CD4-positive, alpha-beta T cell treated with Interferon gamma for 1 hour (primary cell): ENCODE data around the gene ABCB11.
"Not testable (repeated sequence)": the region's sequence is repeated elsewhere in the genome, so short reads cannot be mapped to it uniquely, and the experiment has no call there.

Source experiments
- DNase-seq: peaks from one replicate; pipeline ENCODE4 v3.0.0-alpha.2; 2020

Gene ABCB11

DNA sequence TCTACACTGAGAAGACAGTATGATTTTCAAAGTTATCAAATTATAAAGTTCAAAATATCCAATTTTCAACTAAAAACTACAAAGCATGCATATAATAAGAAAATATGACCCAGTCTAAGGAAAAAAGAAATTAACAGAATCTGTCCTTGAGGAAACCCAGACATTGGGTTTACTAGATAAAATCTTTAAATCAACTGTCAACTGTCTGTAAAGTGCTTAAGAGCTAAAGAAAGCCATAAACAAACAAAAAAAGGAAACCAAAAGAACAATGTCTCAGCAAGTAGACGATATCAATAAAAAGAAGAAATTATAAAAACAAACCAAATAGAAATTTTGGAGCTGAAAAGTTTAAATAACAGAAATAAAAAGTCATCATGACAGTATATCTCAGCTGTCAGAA, 10.5 kb upstream of the ABCB11 start:
- DNase-seq = no peak

DNA sequence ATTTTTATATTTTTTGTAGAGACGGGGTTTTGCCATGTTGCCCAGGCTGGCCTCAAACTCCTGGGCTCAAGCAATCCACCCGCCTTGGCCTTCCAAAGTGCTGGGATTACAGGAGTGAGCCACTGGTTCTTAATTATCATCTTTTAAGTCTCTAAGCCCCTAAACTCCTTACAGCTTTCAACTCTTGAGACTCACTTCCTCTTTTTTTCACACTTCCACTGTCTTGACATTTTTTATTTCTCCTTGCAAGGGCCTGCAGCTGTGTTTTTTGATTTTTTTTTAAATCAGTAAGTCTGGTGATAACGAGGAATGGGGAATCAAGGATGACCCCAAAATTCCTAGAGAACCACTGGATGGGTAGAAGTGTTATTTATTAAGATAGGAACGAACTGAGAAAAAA, 8.6 kb upstream of the ABCB11 start:
- DNase-seq = no peak

- DNase-seq = peak; percentile 1
These were observed 7.2 kb upstream of the ABCB11 start for GRCh38 chr2:169038338-169038757.

- peak; percentile 17 for DNase-seq
These were observed 5.8 kb upstream of the ABCB11 start for GRCh38 chr2:169036736-169037440.

DNA sequence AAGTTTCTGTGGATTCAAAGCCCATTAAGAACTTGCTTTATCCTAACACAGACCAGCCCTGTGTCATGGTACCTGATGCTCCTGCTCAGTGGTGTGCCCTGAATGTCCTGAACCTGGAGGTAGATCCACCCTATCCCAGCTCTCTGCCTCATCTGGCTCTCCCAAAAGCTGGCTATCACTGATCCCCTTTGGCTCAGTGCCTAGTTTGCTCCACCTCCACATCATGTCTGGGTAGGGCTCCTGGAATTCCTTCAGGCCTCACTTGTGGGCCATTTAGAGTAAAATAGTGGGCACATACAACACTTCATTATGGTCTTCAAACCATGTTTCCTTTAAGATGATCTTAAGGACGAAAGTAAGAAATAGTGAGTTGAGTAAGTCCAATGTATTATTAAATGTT, 4.8 kb upstream of the ABCB11 start:
- no peak for DNase-seq

DNA sequence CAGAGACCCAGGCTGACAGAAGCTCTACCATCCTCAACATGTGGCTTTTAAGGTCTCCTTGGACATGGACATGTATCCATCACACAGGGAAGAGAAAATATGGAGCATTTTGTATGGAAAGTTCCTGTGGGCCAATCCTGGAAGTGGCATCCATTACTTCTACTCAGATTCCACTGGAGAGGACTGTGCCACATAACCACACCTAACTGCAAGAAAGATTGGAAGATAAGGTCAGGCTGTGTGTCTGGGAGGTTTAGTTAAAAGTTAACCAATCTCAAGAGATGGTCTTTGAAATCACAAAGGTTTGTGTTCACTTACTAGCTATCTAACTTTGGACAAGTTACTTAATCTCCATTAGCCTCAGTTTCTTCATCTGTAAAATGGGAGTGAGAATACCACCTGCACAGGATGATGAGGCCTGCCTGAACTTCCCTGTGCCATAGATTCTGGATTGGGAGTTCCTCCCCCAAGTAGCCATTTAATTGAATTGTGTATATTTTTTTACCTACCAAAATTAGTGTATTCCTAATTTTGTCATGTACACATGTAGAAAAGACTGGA, 3.9 kb upstream of the ABCB11 start:
- DNase-seq = no peak

DNA sequence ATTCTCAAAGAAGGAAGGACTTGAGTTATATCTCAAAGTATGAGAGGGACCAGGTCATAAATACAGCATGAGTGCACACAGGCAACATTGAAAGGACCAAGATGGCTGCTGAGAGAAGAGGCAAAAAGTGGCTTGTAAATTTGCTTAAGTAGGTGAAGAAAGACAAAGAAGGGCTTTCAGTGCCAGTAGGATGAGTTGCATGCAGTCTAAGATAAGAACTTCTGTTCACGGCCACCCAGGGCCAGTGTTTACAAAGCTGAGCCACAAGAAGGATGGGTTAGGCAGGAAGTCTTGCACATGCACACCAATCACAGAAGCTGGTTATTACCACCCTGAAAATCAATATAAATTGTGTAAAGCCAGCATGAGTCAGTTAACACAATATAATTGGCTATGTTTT, 3.1 kb upstream of the ABCB11 start:
- DNase-seq = no peak

DNA sequence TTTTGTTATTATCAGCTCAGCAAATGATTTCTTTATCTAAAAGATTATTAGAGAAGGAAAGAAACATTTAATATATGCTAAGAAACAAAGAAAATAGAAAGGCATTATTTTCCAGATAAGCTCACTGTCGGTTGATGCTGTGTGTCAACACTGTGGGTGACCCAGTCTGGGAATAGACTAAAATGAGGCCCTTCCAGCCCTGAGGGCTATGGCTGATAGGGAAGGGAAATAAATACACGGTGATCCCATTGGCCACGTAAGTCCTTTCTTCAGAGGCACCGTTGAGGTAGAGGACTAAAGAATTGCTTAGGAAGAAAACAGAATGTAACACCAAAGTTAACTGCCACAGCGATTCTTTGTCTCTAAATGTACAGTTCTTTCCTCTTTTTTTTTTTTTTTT, 1.8 kb downstream of the ABCB11 start:
- DNase-seq = no peak

- DNase-seq = no peak
These were observed 3.9 kb downstream of the ABCB11 start for GRCh38 chr2:169027234-169027633.

DNA sequence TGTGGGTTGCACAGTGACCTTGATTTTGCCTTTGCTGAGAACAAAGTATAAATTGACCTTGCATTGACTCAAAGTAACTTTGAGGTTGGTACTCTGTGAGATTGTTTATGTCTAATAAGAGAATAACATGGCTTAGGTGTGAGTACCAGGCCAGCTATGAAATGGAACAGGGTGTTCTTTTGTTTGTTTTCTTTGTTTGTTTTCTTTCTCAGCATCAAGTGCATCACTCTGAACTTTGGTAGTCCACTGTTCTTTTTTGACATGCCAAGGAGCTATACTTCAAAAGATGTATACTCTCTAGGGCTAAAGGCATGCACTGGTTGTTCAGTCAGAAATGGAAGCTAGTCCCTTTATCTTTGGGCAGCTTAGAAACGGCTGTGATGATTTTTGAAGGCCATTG, 5.1 kb downstream of the ABCB11 start:
- DNase-seq = no peak

GRCh38 chr2:169023161-169023560, 8.0 kb downstream of the ABCB11 start:
- no peak for DNase-seq

GRCh38 chr2:169018390-169018789, 12.7 kb downstream of the ABCB11 start:
- DNase-seq = no peak

- DNase-seq = no peak
These were observed 15.2 kb downstream of the ABCB11 start for GRCh38 chr2:169015943-169016342.

GRCh38 chr2:169014780-169015179, 16.3 kb downstream of the ABCB11 start:
- DNase-seq = no peak

DNA sequence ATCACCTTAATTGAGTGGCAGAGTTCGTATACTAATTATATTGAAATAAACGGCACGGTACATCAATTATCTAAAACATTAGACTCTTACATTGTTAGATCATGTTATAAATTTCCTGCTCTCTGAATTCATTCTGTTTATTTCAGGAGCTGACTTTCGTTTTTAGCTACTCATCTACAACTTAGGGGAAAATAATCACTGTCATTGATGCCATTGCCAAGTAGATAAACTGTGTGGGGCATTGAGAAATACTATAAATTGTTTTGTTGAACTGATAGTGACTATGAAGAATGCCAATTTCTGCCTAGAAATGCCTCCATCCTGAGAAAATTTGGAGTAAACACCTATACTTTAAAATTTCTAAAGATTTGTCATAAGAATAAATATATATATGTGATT, 17.5 kb downstream of the ABCB11 start:
- no peak for DNase-seq

DNA sequence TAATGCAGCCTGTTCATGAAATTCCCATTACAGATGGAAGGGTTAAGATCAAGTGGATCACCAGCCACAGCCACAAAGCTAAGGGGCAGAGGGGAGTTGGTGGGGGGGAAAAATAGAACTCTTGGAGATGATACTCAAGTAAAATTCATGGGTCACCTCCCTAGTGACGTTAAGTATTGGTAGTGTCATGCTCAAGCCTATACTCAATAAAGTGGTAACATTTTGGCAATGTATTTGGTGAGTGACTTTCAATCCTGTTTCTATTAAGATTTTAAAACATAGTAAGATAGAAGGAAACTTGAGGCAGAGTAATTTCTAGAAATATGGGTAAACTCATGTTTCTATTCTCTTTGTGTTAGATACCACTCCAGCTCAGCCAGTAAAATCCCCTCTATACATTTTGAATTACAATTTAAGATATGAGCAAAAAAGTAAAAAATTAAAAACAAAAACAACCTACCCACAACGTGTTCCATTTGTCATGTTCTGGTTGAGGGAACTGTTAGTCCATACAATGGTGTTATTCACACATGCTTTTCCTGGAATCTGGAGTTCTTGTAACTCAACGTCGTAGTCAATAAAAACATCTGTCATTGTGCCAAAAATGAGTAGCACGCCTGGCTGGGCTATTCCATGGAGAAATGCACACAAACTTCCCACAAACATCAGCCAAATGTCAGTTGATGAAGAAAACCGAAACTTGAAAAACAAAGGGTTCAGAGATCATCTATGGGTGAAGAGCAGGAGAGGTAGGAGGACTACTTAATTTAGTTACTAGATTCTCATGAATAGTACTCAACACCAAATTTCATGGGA, 18.1 kb downstream of the ABCB11 start:
- DNase-seq = no peak

DNA sequence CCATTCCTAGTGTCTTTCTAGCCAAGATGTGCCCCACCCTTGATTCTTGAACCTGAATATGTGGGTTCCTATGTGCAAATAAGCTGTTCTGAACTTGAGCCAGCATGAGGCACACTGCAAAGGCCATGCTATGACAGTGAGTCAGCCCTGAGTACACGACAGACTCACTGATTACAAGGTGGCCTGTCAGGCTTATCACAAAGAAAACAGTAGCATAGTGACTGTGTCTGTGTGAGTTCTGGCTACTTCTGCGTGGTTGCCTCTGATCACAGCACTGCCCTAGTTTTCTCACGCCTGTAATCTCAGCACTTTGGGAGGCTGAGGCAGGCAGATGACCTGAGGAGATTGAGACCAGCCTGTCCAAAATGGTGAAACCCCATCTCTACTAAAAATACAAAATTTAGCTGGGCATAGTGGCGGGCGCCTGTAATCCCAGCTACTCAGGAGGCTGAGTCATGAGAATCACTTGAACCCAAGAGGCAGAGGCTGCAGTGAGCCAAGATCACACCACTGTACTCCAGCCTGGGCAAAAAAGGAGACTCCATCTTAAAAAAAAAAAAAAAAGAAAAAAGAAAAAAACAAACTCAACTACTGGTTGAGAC, 18.8 kb downstream of the ABCB11 start:
- not testable (repeated sequence) for DNase-seq

GRCh38 chr2:169011698-169012097, 19.4 kb downstream of the ABCB11 start:
- no peak for DNase-seq

GRCh38 chr2:169010633-169011460, 20.3 kb downstream of the ABCB11 start:
- no peak for DNase-seq

DNA sequence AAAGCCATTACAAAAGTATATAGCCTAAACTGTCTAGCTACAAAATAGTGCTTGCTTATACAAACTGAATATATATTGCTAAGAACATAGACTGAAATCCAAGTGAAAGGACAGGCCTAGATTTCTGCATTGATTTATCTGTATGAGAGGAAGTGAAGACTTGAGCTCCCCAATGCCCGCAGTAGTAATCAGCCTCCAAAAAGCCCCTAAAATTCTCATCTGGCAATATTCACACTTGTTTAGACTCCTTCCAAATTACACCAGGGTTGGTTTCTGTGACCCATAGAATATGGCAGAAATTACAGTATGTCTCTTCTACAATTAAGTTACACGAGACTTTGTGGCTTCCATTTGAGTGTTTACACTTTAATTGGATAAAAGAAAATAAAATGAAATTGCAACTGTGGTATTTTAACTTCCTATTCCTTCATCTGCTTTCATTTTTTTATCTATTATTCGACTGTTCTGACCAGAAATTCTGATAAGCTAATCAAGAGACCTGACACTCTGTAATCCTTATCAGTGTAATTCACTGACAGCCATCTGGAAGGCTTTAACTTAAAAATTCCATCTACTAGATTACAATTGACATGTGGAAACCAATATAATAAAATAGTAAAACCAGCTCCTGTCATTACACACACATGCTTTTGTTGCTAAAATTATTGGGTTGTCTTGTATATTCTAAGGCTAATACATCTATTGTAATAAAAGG, 21.1 kb downstream of the ABCB11 start:
- no peak for DNase-seq

- DNase-seq = no peak
These were observed 23.2 kb downstream of the ABCB11 start for GRCh38 chr2:169007941-169008340.

- DNase-seq = no peak
These were observed 23.8 kb downstream of the ABCB11 start for GRCh38 chr2:169007356-169007755.
